Esophagus mucosa (tissue), 1 donor: ENCODE measurements around the gene LCK. TPM values are rescaled to one million over a fixed set of nuclear protein-coding genes. Genes with fewer than 3 reads are reported as not detected.

Source experiments
- ATAC-seq: fragments of 200-7000 bp; cut with Tn5 transposase; one replicate; pipeline ENCODE4 v1.9.1; 2020
- total RNA-seq: library from RNA; stranded (reverse); gene quantifications from one replicate; pipeline ENCODE4 v1.2.4, GENCODE V29; 2023
- donor health status: DM: yes; HTN: yes; CAD: no.

The LCK gene
- total RNA-seq, result 1.00 TPM

DNA sequence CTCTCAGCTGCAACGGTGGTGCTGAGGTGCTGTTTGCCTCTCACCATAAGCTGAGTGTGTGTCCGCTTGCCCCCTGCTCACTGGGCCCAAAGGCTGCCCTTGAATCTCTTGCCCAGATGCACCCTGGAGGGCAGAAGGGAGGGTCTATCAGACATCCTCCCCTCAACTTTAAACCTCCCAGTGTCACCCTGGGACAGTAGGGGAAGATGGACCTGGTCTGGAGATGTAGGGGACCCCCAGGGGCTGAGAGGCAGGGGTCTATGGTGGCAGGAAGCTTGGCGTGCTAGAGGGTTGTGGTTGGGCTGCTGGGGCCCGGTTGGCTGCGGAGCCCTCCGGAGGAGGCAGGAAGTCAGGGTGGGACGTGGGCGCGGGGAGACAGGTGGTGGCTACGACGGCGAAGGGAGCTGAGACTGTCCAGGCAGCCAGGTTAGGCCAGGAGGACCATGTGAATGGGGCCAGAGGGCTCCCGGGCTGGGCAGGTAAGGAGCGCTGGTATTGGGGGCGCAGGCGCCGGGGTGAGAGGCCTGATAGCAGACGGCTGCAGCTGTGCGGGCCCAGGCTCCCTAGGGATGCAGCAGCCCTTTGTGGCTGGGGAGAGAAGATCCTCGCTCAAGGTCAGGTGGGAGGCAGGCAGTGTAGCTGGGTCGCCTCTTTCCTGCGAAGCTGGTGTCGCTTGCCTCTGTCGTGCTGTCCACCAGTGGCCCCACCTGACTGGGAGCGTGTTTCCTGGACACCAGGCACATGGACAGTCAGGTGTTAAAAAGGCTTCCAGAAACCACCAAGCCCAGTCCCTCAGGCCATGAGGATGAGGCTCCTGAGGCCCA, at the start of gene LCK:
TSS of gene LCK (plus strand) at position 373 of the 824 bp plus-strand sequence. CDS start 23,065 bp downstream, outside the sequence.
- peak; percentile 35 for ATAC-seq

DNA sequence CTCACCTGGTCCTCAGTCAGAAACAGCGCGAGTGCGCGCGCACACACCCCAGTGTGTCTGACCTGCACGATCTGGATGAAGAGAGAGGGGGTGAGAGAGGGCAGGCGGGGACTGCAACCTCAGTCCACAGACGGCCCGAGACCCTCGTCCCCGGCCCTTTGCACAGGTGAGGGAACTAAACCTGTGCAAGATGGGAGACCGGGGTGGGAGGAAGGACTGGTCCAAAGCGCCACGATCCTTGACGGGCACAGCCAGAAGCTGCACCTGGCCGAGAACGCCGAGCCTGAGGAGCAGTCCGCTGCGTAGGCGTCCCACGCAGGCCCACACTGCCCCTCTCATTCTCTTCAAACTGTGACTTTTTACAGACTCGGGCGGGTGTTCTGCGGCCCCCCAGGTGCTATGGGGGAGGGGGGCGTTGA, 46.1 kb upstream of the LCK start:
- peak; percentile 13 for ATAC-seq

DNA sequence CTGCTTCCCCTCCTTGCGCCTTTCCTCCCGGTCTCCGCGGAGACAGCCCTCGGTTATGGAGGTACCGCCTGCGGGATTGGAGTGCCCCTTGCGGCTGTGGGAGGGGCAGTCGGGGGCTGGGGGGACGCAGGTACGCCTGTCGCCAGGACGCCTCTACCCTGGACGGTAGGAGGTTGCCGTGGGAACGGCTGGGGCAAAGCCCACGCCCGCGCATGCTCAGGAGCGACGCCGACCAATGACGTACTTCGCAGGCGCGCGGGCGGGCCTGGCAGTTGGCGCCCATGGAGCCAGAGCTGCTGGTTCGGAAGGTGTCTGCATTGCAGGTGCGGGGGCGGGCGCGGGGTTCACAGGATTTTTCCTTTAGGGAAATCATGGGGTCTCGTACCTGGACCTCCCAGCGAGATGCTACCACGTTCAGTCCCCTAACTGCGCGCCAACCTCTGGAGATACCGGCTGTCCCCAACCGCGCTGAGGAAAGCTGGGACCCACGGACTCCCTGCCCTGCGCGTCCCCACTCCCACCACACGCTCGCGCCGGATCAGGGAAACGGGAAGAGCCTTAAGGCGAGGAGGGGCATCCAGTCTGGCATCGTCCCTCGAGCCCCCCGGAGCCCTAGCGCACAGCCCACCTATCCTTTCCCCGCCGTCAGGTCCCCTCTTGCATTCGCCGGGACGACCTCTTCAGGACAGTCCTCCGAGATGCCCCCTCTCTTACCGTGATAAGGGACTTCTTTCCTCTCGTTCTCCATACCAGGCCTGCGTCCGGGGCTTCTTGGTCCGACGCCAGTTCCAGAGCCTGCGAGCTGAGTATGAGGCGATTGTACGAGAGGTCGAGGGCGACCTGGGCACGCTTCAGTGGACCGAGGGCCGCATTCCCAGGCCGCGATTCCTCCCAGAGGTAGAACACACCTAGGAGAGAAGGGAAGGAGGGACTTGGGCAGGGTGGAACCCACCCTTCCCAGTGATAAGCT, 45.4 kb upstream of the LCK start, which contains the start of gene IQCC:
TSS of gene IQCC (plus strand) at position 271 of the 970 bp plus-strand sequence. CDS start at position 282, 11 bp downstream.
- ATAC-seq, result peak; percentile 79

DNA sequence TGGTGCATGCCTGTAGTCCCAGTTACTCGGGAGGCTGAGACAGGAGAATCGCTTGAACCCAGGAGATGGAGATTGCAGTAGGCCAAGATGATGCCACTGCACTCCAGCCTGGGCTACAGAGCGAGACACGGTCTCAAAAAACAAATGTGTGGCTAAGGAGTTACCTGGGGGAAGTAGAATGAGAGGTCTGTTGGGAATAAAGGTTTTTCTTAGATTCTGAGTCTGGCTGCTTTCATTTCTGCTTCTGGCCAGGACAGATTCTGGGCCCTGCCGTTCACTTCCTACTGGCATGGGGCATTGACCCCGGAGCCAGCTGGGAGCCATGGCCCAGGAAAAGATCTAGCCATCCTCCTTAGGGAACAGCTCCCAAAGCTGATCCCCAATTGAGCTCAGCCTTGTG, 42.6 kb upstream of the LCK start:
- ATAC-seq, result no peak

DNA sequence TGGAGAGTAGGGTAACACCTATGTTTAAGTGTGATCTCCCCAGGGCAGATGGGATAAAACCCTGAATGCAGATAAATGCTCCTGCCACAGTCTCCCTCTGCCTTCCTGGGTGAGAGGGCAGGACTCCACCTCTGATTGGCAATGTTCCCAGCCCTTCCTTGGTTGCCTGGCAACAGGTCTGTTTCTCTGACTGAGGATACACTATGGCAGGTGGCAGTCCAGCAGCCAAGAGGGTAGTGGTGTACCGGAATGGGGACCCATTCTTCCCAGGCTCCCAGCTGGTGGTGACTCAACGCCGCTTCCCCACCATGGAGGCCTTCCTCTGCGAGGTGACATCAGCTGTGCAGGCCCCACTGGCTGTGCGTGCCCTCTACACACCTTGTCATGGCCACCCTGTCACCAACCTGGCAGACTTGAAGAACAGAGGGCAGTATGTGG, 42.2 kb upstream of the LCK start, which contains the start of gene DCDC2B:
TSS of gene DCDC2B (plus strand) at position 199 of the 438 bp plus-strand sequence. CDS start at position 204, 5 bp downstream.
- peak; percentile 36 for ATAC-seq

DNA sequence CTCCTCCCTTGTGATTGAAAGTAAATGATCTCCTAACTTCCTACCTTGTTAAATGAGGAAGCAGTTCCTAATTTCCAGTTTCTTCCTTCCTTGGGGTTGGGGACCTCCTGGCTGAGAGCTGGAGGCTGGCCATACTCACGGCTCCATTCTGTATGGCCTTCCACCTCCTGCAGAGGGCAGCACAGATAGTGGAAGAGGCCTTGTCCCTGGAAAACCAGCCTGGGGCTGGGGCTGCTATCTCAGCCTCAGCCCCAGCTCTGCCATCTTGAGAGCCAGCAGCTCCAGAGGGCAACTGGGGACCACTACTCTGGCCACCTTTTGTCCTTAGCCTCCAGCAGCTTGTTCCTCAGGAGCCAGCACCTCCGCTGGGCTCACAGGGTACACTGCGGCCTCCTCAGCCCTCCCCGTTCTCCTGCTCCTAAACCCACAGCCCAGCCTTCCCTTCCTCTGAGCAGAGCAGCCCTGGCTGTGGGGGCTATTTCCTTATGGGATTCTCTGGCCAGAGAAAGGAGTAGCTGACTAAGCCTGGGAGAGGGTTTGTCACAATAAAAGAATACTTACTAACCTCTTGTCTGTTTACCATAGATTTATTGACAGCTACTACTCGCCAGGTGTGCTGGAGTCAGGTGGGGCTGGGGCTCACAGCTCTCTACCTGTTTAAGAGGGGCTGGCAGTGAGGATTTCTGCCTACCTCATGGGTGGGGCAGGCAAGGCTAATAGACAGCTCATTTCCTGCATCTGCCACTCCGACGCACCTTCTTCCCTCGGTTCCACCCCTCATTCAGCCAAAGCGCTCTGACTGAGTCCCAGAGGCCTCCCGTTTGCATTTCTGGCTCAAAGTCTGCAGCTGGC, 35.2 kb upstream of the LCK start:
- peak; percentile 68 for ATAC-seq

DNA sequence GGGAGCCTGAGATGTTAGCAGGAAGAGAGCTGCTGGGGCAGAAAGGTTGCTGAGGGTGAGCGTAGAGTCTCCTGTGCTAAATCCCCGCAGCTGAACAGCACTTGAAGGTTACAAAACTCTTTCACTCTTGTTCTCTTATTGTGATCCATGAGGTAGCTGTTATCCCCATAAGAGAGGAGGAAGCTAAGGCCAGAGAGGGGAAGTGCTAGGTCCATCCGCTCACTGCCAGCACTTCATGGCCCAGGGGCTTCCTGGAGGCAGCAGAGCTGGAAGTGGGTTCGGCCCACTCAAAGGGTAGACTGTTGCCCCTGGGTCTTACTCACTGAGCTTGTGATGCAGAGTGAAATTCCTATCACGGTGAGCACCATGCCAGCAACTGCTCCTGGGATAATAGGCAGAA, 34.5 kb upstream of the LCK start:
- no peak for ATAC-seq

DNA sequence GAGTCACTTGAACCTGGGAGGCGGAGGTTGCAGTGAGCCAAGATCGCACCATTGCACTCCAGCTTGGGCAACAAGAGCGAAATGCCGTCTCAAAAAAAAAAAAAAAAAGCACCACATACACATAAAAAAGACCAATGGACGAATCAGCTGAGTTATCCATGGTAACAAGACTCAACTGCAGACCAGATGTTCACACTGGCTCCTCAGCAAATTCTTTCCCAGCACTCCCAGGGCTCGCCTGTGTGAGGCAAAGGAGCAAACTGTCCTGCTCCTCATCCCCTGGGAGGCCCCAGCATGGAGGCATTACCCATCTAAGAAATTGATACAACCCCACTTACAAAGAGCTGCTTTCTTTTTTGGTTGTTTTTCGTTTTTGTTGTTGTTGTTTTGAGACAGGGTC, 32.0 kb upstream of the LCK start:
- ATAC-seq, result no peak

DNA sequence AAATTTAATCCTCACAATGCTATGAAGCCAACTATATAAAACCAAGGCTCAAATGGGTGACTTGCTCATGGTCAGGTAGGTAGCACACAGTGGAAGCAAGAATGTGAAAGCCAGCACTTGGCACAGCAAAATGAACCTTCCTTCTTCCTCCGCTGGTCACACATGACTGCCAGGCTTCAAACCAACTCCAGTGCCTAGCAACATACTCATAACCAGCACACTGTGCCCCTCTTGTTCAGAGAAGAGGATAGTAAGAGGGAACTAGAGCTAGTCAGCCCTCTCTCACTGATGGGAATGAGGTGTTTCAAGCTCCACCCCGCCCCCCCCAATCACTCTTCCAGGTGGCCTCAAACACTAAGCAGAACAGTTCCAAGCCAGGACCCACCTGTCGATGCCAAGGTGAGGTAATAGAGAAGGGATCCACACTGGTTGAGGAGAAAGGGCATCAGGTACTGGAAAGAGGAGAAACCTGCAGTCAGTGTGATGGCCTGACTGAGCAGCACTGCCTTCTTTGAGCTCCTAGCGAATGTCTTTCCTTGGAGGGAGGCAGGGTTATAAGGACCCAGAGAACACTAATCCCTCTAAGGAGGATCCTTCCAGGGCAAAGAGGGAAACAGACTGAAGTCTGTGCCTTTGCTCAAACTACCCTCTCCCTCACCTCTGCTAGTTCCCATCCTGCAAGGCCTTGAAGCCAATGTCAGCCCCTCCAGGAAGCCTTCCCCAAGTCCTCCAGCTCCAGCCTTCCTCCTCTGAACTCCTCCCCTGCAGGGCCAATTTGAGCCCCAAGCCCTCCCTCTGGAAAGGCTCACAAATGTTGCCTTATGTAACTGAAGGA, 30.1 kb upstream of the LCK start:
- no peak for ATAC-seq

DNA sequence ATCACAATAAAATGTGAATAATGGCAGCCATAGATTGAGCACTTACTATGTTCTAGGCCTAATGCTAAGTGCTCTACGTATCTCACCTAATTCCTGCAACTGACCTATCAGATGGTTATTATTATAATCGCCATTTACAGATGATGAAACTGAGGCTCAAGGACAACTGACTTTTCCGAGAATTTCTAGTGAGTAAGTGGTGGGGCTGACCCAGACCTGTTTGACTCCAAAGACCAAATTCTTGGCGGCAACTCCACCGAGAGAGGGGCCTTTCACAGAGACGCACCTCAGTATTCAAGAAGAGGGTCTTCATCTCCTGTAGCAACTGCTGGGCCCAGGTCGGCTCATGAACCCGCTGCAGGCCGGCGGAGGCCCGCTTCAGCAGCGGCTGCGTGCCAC, 29.5 kb upstream of the LCK start:
- ATAC-seq, result no peak

DNA sequence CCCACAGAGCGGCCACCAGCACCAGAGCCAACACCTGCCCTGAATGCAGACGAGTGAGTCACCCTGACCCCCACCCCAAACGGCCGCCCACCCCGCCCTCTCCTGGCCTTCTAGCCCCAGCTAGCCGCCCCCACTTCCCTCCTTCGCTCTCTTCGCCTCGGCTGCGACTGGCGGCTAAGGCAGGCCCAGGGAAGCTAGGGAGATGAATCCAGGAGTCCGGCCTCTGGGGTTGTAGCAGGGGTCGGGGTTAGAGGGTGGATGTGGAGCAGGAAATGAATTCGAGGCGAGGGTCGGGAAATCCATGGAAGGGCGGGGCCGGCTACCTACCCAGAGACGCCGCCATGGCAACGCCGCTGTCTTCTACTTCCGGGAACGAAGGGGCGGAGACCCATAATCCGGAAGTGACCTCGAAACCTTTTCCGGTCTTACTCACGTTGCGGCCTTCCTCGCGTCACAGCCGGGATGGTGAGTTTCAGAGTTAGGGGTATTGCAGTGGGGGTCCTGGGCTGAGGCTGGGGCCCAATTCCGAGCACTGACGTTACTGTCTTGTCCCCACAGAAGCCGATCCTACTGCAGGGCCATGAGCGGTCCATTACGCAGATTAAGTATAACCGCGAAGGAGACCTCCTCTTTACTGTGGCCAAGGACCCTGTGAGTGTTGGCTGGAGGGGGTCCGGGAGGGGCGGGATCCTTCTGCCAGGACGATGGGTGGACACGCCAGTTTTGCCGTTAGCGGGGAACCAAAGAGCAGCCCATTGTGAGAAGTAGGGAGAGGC, 28.9 kb upstream of the LCK start, which contains the start of the genes EIF3I and TMEM234:
TSS of gene EIF3I (plus strand) at position 428 of the 776 bp plus-strand sequence. CDS start at position 463, 35 bp downstream.
TSS of gene TMEM234 (minus strand) at position 374 of the 776 bp plus-strand sequence. CDS start at position 343, 31 bp downstream.
- peak; percentile 89 for ATAC-seq

DNA sequence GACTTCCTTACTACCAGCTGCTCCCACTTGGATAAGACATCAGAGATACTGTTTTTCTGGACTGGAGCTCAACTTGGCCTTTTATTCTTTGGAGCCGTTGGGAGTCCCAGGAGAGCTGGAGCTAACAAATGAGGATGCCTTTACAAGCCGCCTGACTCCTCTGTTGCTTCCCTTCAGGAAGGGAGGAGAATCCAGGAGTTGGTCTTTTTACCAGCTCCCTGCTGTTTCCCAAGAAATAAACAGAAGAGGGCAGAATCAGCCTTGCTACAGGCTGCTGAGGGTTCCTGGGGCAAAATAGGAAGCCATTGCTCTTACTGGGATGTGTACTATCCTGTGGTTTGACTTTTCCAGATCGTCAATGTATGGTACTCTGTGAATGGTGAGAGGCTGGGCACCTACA, 27.4 kb upstream of the LCK start:
- no peak for ATAC-seq

DNA sequence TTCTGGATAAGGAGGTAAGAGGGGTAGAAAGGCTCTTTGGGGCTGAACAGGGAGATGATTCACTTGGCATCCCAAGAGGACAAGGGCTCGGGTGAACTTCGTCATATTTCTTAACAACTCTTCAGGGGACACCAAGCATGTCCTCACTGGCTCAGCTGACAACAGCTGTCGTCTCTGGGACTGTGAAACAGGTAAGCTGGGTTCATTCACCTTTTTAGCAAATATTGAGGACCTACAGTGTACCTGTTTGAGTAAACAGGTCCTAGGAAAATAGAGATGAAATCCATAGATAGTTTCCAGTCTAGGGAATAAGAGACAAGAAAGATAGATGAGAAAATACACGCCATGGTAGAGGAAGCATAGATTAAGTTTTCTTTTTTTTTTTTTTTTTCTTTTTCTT, 26.8 kb upstream of the LCK start:
- ATAC-seq, result no peak

DNA sequence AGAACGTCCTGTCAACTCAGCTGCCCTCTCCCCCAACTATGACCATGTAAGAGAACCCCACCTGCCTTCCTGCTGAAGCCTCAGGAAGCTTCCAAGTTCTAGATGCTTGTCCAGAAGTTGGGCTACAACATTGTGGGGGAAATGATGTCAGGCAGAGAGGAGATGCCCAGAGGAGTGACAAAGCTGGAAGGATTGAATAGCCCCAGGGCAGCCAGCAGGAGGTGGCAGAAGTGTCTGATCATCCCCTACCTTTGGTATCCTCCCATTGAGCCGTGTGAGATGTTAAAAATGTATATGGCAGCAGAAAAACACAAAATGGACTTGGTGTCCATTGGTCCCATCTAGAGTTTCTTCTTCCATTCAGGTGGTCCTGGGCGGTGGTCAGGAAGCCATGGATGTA, 22.3 kb upstream of the LCK start:
- no peak for ATAC-seq

DNA sequence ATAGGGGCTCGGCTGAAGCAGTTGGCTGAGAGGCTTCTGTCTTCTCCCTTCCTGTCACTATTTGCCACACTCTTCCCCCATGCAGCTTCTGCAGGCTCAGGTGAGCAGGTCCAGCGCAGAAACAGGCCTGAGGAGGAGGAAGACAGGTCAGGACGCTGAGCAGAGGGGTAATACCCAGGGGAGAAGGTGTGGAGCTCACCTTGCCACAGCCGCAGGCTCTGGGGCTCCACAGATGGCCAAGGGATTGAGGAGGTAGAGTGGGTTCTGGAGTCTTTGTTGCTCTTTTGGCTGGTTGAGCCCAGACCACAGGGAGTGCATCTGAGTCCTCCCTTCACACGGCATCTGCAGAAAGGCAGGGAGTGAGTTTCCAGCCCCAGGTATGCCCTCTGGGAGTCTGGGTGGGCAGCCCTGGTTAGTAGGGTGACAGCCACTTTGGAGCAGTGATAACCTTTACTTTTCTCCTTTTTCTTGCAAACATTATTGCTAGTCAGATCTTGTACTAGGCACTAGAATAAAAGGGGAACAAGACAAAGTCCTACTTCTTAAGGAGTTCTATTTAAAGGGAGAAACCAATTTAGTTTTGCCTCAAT, 19.1 kb upstream of the LCK start:
- ATAC-seq, result no peak

DNA sequence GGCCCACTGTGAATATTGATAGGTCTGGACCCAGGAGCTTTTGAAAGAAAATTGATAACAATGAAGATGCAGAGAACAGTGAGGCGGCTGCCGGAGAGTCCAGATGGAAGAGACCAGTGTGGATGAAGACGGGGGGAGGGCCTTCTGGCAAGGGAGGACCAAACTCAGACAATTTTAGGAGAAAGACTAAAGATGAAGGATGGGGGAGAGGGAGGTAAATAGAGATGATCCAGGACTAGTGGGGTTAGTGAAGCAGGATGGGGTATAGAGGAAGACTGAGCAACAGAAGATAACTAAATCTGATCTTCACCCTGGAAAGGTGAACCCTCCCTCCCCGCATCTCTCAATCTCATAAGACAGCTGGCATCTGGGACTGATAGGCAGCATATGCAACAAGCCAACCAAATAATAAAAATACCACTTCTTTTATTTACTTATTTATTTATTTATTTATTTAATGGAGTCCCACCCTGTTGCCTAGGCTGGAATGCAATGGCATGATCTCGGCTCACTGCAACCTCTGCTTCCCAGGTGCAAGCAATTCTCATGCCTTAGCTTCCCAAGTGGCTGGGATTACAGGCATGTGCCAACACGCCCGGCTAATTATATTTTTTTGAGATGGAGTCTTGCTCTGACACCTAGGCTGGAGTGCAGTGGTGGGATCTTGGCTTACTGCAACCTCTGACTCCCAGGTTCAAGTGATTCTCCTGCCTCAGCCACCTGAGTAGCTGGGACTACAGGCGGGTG, 18.3 kb upstream of the LCK start:
- no peak for ATAC-seq

DNA sequence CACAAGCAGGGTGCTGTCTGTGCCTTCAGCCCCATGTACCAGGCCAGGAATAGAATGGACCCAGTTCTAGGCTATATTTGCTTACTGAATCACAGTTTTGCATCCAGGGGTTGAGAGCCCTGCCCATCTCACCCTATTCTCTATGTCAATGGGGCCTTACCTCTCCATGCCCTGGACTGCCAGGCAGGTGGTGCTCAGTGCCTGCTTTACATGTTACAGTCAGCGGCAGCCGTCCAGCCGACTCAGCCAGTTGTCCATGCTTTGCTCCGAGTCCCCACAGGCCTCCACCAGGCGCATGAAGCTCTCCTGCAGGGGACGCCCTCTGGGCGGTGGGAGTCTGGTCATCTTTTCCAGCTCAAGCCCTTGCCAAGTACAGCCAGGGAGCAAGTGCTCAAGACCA, 16.3 kb upstream of the LCK start:
- ATAC-seq, result no peak

DNA sequence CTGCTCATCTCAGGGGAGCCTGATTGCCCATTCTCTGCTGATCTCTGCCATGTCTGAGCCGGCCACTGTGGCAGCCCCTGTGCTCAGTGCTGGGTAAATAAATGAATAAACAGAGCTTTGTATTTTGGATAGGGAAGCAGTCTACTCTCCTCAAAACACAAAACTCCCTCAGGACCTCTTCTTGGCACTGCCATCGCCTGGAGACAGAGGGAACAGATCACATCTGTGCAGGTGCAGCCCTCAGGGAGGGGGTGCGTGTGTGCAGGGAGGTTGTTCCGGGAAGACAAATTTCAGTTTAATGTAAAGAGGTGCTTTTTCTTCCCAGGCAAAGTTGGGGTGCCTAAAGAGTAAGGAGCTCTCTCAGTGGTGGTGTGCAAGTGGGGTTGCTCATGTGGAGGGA, 11.7 kb upstream of the LCK start:
- no peak for ATAC-seq

DNA sequence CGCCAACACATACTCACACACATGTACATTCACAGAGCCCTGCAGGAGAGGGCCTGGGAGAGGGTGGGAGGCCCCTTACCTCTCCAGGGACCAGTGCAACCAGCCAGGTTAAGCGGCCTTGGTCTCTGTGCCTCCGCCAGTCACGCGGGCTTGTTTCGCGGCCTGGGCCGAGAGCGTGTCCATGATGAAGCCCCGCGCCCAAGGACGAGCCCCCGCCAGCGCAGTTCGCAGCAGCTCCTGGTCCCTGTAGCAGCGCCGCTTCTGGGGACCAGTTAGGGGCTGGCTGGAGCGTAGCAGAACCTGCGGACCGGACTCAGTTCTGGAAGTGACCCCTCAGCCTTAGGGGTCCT, 11.3 kb upstream of the LCK start:
- peak; percentile 5 for ATAC-seq
